ENCODE data around the gene TRMT44.
A peak's percentile ranks its signal among the peaks of the same experiment; 100 is the strongest.

DNA sequence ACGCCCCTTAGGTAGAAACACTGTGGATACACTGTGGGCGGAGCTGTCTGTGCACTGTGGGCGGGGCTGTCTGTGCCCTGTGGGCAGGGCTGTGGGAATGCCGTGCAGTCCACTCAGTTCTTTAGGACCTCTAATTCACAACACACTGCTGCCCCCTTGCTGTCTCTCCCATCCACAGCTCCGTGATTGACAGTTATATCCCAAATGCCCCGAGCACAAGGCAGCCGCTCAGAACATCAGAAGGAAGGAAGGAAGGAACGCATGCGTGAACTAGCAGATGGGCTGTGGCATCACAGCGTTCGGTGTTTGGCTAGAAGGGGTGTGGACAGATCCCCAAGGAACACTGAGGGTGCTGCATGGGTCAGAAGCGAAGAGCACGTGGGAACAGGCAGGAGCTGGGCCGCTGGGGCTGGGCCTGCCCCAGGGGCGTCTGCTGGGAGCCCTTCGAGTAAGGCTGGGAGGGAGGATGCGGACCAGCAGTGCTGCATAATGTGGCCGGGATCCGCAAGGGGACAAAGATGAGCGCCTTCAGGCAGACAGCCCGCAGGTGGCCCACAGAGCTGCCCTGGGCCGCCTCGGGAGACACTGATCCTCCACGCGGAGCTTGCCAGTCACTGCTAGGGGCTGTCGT, 29.8 kb upstream of the TRMT44 start:
- TF ChIP-seq POLR2A (IDR thresholded peaks at IDR 0.05) (no peak), CTCF (IDR thresholded peaks at IDR 0.05) (peak in 2 of 7 experiments; percentile 21 to 42), EP300 (IDR thresholded peaks at IDR 0.05) (no peak), POLR2AphosphoS5 (IDR thresholded peaks at IDR 0.05) (peak in 1 of 3 donors; percentile 29)

Data from stomach (tissue), 4 donors.